Prostate gland (tissue), 2 donors: ENCODE measurements around the gene AIPL1.

Source experiments
- CTCF ChIP-seq, 4 experiments: fragments of 200-600 bp in 2 of 4; fragments of 450-650 bp in 2 of 4; sonication (generic) in 2 of 4; IDR thresholded peaks; 1 replicate in 3 of 4; 2 replicates in 1 of 4; pipeline ENCODE4 v1.5.1; 2016 to 2019; ENCODE audit warnings: antibody characterized with exemption in 4 of 4, mild to moderate bottlenecking in 2 of 4, moderate library complexity in 2 of 4
- POLR2A ChIP-seq: fragments of 450-650 bp; IDR thresholded peaks from one replicate; pipeline ENCODE4 v1.6.1; 2016; ENCODE audit warnings: antibody characterized with exemption, mild to moderate bottlenecking

- TF ChIP-seq CTCF (IDR thresholded peaks at IDR 0.05) (no peak), POLR2A (no peak)
Measured at GRCh38 chr17:6452471-6453266, 17.7 kb upstream of the AIPL1 start.
